H9 (cell line): ENCODE results near the gene PKNOX2. TPM values are rescaled to one million over a fixed set of nuclear protein-coding genes. Genes with fewer than 3 reads are reported as not detected.

Source experiments
- DNase-seq: peaks from one replicate; pipeline ENCODE4 v3.0.0-alpha.2; 2017
- H2AFZ ChIP-seq: one replicate; pipeline ENCODE4 v1.6.1; 2013; ENCODE audit warnings: mild to moderate bottlenecking, low read length, control low read depth, moderate library complexity
- H2AK5ac ChIP-seq: 2 replicates; pipeline ENCODE4 v1.6.1; 2013; ENCODE audit warnings: low read length, control low read depth, mixed read lengths; ENCODE audit not compliant: insufficient read length
- H2BK120ac ChIP-seq: one replicate; pipeline ENCODE4 v1.6.1; 2013; ENCODE audit warnings: low read depth, mild to moderate bottlenecking, low read length, control low read depth, inconsistent platforms; ENCODE audit not compliant: poor library complexity, severe bottlenecking
- H2BK12ac ChIP-seq: 2 replicates; pipeline ENCODE4 v1.6.1; 2013; ENCODE audit warnings: low read length, control low read depth, mixed read lengths, low read depth; ENCODE audit not compliant: insufficient read length
- H2BK15ac ChIP-seq: 2 replicates; pipeline ENCODE4 v1.6.1; 2013; ENCODE audit warnings: low read depth, low read length, control low read depth
- H2BK20ac ChIP-seq: one replicate; pipeline ENCODE4 v1.6.1; 2013; ENCODE audit warnings: low read depth, mild to moderate bottlenecking, low read length, control low read depth, inconsistent platforms; ENCODE audit not compliant: poor library complexity, severe bottlenecking
- H2BK5ac ChIP-seq: 2 replicates; pipeline ENCODE4 v1.6.1; 2013; ENCODE audit warnings: low read length, control low read depth, mixed read lengths; ENCODE audit not compliant: insufficient read length
- H3K14ac ChIP-seq: 2 replicates; pipeline ENCODE4 v1.6.1; 2013; ENCODE audit warnings: low read length, control low read depth; ENCODE audit not compliant: insufficient read depth
- H3K18ac ChIP-seq: 2 replicates; pipeline ENCODE4 v1.6.1; 2013; ENCODE audit warnings: low read depth, mild to moderate bottlenecking, mixed read lengths, low read length, control low read depth; ENCODE audit not compliant: insufficient read length
- H3K23ac ChIP-seq: 2 replicates; pipeline ENCODE4 v1.6.1; 2013; ENCODE audit warnings: low read length, control low read depth, mixed read lengths, low read depth; ENCODE audit not compliant: insufficient read length
- H3K23me2 ChIP-seq: 2 replicates; pipeline ENCODE4 v1.6.1; 2013; ENCODE audit warnings: low read depth, mild to moderate bottlenecking, mixed read lengths, low read length, control low read depth; ENCODE audit not compliant: insufficient read length, poor library complexity, severe bottlenecking
- H3K27ac ChIP-seq: 2 replicates; pipeline ENCODE4 v1.5.1; 2013; ENCODE audit warnings: low read length, control low read depth, mixed read lengths, low read depth; ENCODE audit not compliant: insufficient read length
- H3K27me3 ChIP-seq: 2 replicates; pipeline ENCODE4 v1.6.1; 2013; ENCODE audit warnings: low read length, control low read depth, inconsistent platforms; ENCODE audit not compliant: insufficient read depth
- H3K4ac ChIP-seq: 2 replicates; pipeline ENCODE4 v1.6.1; 2013; ENCODE audit warnings: low read depth, mild to moderate bottlenecking, control low read depth, inconsistent platforms, low read length, moderate library complexity
- H3K4me1 ChIP-seq: 2 replicates; pipeline ENCODE4 v1.6.1; 2013; ENCODE audit warnings: low read length, control low read depth, inconsistent platforms; ENCODE audit not compliant: insufficient read depth
- H3K4me2 ChIP-seq: 2 replicates; pipeline ENCODE4 v1.6.1; 2013; ENCODE audit warnings: low read length, control low read depth, mixed read lengths; ENCODE audit not compliant: insufficient read length, insufficient read depth
- H3K56ac ChIP-seq: 2 replicates; pipeline ENCODE4 v1.6.1; 2013; ENCODE audit warnings: low read depth, mild to moderate bottlenecking, mixed read lengths, low read length, control low read depth; ENCODE audit not compliant: insufficient read length
- H3K79me1 ChIP-seq: 2 replicates; pipeline ENCODE4 v1.6.1; 2013; ENCODE audit warnings: low read depth, mild to moderate bottlenecking, moderate library complexity, low read length, control low read depth, inconsistent platforms; ENCODE audit not compliant: insufficient read depth, poor library complexity, severe bottlenecking
- H3K79me2 ChIP-seq: 2 replicates; pipeline ENCODE4 v1.6.1; 2013; ENCODE audit warnings: low read length, control low read depth, inconsistent platforms; ENCODE audit not compliant: insufficient read depth
- H3K9ac ChIP-seq: 2 replicates; pipeline ENCODE4 v1.6.1; 2013; ENCODE audit warnings: low read length, control low read depth, mixed read lengths; ENCODE audit not compliant: insufficient read length; ENCODE audit errors: extremely low read depth
- H3K9me3 ChIP-seq: one replicate; pipeline ENCODE4 v1.6.1; 2013; ENCODE audit warnings: low read depth, low read length, inconsistent platforms; ENCODE audit not compliant: control insufficient read depth
- H3T11ph ChIP-seq: one replicate; pipeline ENCODE4 v1.6.1; 2013; ENCODE audit warnings: mild to moderate bottlenecking, low read length, control low read depth, inconsistent platforms
- H4K20me1 ChIP-seq: one replicate; pipeline ENCODE4 v1.6.1; 2013; ENCODE audit not compliant: control insufficient read depth, insufficient read length, insufficient read depth
- H4K5ac ChIP-seq: 2 replicates; pipeline ENCODE4 v1.6.1; 2013; ENCODE audit warnings: low read depth, mild to moderate bottlenecking, mixed read lengths, low read length, control low read depth; ENCODE audit not compliant: insufficient read length
- H4K8ac ChIP-seq: replicated peaks from 2 replicates; pipeline ENCODE4 v1.6.1; 2013; ENCODE audit warnings: low read length, control low read depth, mixed read lengths, low read depth; ENCODE audit not compliant: insufficient read length
- H4K91ac ChIP-seq: 2 replicates; pipeline ENCODE4 v1.6.1; 2013; ENCODE audit warnings: low read depth, mild to moderate bottlenecking, moderate library complexity, mixed read lengths, low read length, control low read depth; ENCODE audit not compliant: insufficient read length
- H3K27ac Mint-ChIP-seq, 3 experiments: 2 replicates in 2 of 3; 3 replicates in 1 of 3; pipeline ENCODE4 v1.8.0; 2020 to 2021; ENCODE audit warnings: mixed read lengths in 3 of 3, mild to moderate bottlenecking in 1 of 3, moderate library complexity in 1 of 3
- H3K27me3 Mint-ChIP-seq: 2 replicates; pipeline ENCODE4 v1.8.0; 2021; ENCODE audit warnings: low read depth, mild to moderate bottlenecking, moderate library complexity, mixed read lengths
- H3K36me3 Mint-ChIP-seq, 3 experiments: 2 replicates in 2 of 3; 3 replicates in 1 of 3; pipeline ENCODE4 v1.8.0; 2020 to 2021; ENCODE audit warnings: low read depth in 3 of 3, mixed read lengths in 3 of 3; ENCODE audit not compliant: insufficient read depth in 1 of 3
- H3K4me1 Mint-ChIP-seq, 2 experiments: 2 replicates each; pipeline ENCODE4 v1.8.0; 2020; ENCODE audit warnings: mixed read lengths in 2 of 2
- H3K4me3 Mint-ChIP-seq, 2 experiments: 2 replicates in 1 of 2; 3 replicates in 1 of 2; pipeline ENCODE4 v1.8.0; 2020 to 2021; ENCODE audit warnings: mild to moderate bottlenecking in 2 of 2, mixed read lengths in 2 of 2, moderate library complexity in 1 of 2
- H3K9me3 Mint-ChIP-seq, 2 experiments: 2 replicates in 1 of 2; 3 replicates in 1 of 2; pipeline ENCODE4 v1.8.0; 2020; ENCODE audit warnings: mild to moderate bottlenecking in 2 of 2, mixed read lengths in 2 of 2, moderate library complexity in 1 of 2
- CTCF ChIP-seq: fragments of 200-600 bp; sonication (generic); conservative IDR thresholded peaks from 3 replicates; pipeline ENCODE4 v1.8.0; 2021; ENCODE audit warnings: antibody characterized with exemption, mild to moderate bottlenecking
- WGBS: extraction: QIAGEN DNeasy Blood & Tissue Kit; methylation state at CpG from one replicate; pipeline ENCODE4 v1.1.7; 2013; ENCODE audit warnings: missing lambda C conversion rate, low lambda C conversion rate, mixed read lengths; ENCODE audit not compliant: insufficient read length; ENCODE audit errors: extremely low coverage; 5-methylcytosine and 5-hydroxymethylcytosine counted together
- total RNA-seq: library from RNA; stranded (reverse); gene quantifications from 2 replicates; pipeline ENCODE4 v1.2.1, GENCODE V29; 2021

PKNOX2 gene
- total RNA-seq, 1 experiment from 2014 or later: 1.3 TPM

- TF ChIP-seq CTCF: no peak
- H3K4me1 Mint-ChIP-seq: peaks cover 41 to 45% of the 10 kb centered on the region in 2 experiments
- H3K14ac ChIP-seq: no peak overlapping the region
- H3K27me3 ChIP-seq: peaks cover 17% of the 10 kb centered on the region; the same call in 1 of the 2 replicates
- WGBS: no CpG with 5 or more reads among the region's 6 CpGs
- H3K4ac ChIP-seq: no peak overlapping the region
- H2AFZ ChIP-seq: no peak overlapping the region
- no peak overlapping the region for H3K9ac ChIP-seq
- H4K5ac ChIP-seq: no peak overlapping the region
- H3K18ac ChIP-seq: no peak overlapping the region
- peaks cover 3% of the 10 kb centered on the region for H4K20me1 ChIP-seq
- DNase-seq: no peak
- no peak overlapping the region for H3K27ac ChIP-seq
- H3K23ac ChIP-seq: no peak overlapping the region
- no peaks in the 10 kb centered on the region for H3K9me3 ChIP-seq
- no peaks in the 10 kb centered on the region; the same call in 1 of the 2 replicates for H3K4me1 ChIP-seq
- H2BK12ac ChIP-seq: no peak overlapping the region
- no peaks in the 10 kb centered on the region for H3K9me3 Mint-ChIP-seq
- no peak overlapping the region for H3T11ph ChIP-seq
- no peak overlapping the region for H4K8ac ChIP-seq
- no peaks in the 10 kb centered on the region for H3K36me3 Mint-ChIP-seq
- no peak overlapping the region for H4K91ac ChIP-seq
- no peak overlapping the region for H2BK15ac ChIP-seq
- H3K23me2 ChIP-seq: no peaks in the 10 kb centered on the region
- no peak overlapping the region for H2AK5ac ChIP-seq
- H3K56ac ChIP-seq: no peak overlapping the region
- peaks cover 67% of the 10 kb centered on the region for H3K27me3 Mint-ChIP-seq
- H3K27ac Mint-ChIP-seq: peak overlapping the region in 1 of 3 experiments; percentile 36; a peak in 1 of 7 replicates
- H2BK120ac ChIP-seq: no peak overlapping the region
- H3K79me1 ChIP-seq: no peaks in the 10 kb centered on the region
- no peaks in the 10 kb centered on the region for H3K79me2 ChIP-seq
- H2BK20ac ChIP-seq: no peak overlapping the region
- no peak overlapping the region for H3K4me3 Mint-ChIP-seq
- H3K4me2 ChIP-seq: no peak overlapping the region
- no peak overlapping the region for H2BK5ac ChIP-seq
Measured at GRCh38 chr11:125147280-125147679, 17.3 kb upstream of the PKNOX2 start.
